Suppressor macrophage (primary cell): ENCODE measurements around the gene ANKRD18B.
"Not testable (repeated sequence)": the region's sequence is repeated elsewhere in the genome, so short reads cannot be mapped to it uniquely, and the experiment has no call there.

Experiments
- DNase-seq, 4 experiments: peaks; one replicate each; pipeline ENCODE4 v3.0.0-alpha.2; 2020 to 2022

The ANKRD18B gene

DNA sequence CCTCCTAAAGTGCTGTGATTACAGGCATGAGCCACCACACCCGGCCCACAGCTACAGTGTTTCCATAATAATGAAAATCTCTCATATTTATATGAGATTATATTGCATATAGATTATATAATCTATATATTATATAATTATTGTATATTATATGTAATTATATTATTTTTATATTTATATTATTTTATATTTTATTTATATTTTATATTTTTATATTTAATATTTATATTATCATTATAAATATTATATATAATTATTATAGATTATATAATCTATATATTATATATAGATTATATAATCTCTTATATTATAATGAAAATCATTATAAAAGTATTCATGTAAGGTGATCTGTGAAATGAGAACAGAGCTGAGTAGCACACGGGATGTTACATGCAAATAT lies 11.5 kb downstream of the ANKRD18B start:
- DNase-seq: no peak

- DNase-seq: not testable (repeated sequence)
Measured at GRCh38 chr9:33543463-33543862, 19.4 kb downstream of the ANKRD18B start.

- not testable (repeated sequence) for DNase-seq
Measured at GRCh38 chr9:33545715-33546114, 21.7 kb downstream of the ANKRD18B start.

DNA sequence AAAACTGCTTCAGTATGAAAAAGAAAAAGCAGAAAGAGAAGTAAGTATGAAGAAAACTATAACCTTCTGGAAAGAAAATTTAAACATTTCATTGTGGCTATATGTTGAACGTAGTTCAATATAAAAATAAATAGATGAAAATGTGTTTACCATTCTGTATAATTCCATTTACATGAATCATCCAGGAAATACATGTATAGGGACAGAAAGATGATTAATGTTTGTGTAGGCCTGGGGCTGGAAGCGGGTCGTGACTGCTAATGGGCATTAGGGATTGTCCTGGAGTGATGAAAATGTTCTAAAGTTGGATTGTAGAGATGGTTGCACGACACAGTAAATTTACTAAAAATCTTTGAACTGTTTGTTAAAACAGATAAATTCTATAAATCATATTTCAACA lies 24.8 kb downstream of the ANKRD18B start:
- DNase-seq: not testable (repeated sequence)

DNA sequence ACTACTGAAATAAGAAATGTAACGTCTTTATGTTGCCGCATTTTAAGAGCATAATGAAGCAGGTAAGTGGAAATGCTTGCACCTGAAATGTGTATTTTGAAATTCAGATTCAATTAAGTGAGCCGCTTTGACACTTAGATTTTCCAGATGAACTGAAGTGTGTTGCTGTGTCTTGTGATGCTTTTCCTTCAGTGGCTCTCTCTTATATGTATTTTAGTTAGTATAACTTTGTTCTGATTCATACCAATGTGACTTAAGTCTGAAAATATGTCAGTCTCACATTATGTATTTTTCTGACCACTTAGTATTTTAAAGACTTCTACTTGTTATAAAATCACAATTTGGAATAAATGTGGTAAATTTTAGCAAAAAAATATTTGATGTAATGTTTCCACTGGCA lies 25.4 kb downstream of the ANKRD18B start:
- not testable (repeated sequence) for DNase-seq

- DNase-seq: not testable (repeated sequence)
Measured at GRCh38 chr9:33551183-33551582, 27.1 kb downstream of the ANKRD18B start.

- DNase-seq: not testable (repeated sequence)
Measured at GRCh38 chr9:33552315-33552725, 28.3 kb downstream of the ANKRD18B start.

DNA sequence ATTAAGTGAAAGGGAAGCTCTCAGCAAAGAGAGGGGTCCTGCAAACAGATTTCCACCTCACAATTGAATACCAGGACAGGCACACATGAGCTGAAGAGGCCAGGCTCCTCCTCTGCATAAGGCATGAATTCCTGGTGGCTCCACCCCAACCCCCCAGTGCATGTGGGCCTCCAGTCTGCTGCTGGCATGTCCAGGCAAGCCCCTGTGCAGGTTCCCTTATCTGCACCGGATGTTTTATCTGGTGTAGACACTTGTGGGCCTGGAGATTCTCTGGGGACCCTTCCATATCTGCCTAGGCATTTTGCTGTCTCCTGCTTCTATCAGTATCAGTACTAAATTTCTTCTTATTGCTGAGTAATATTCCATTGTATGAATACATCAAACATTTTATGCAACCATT lies 36.2 kb downstream of the ANKRD18B start:
- DNase-seq: not testable (repeated sequence)

GRCh38 chr9:33562196-33562595 lies 38.1 kb downstream of the ANKRD18B start:
- peak in 1 of 4 experiments; percentile 1 for DNase-seq

GRCh38 chr9:33567776-33568175 lies 43.7 kb downstream of the ANKRD18B start:
- DNase-seq: not testable (repeated sequence)

- DNase-seq: not testable (repeated sequence)
Measured at GRCh38 chr9:33577786-33578185, 53.7 kb downstream of the ANKRD18B start.

DNA sequence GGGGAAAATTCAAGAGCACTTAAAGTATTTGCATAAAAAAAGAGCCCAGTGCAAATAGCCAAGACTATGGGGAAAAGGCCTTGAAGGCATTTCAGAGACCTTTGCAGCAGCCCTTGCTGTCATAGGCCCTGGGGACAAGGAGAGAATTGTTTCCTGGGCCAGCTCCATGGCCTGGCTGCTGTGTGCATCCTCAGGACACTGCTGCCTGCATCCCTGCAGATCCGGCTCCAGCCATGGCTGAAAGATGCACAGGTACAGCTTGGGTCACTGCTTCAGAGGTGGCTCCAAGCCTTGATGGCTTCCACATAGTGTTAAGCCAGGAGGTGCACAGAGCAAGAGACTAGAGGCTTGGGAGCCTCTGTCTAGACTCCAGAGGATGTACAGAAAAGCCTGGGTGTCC lies 55.9 kb downstream of the ANKRD18B start:
- DNase-seq: not testable (repeated sequence)

GRCh38 chr9:33582686-33583085 lies 58.6 kb downstream of the ANKRD18B start:
- peak in 3 of 4 experiments; percentile 6 to 31 (median 18) for DNase-seq

DNA sequence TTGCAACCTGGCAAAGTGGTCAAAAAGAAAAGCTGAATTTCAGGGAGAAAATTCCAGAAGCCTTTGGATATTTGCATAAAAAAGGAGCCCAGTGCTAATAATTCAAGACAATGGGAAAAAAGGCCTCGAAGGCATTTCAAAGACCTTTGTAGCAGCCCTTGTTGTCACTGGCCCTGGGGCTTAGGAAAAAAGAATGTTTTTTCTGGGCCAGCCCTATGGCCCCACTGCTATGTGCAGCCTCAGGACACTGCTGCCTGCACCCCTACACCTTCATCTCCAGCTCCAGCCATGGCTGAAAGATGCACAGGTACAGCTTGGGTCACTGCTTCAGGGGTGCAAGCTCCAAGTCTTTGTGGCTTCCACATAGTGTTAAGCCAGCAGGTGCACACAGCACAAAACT lies 62.1 kb downstream of the ANKRD18B start:
- not testable (repeated sequence) for DNase-seq

GRCh38 chr9:33587799-33588198 lies 63.7 kb downstream of the ANKRD18B start:
- DNase-seq: not testable (repeated sequence)

DNA sequence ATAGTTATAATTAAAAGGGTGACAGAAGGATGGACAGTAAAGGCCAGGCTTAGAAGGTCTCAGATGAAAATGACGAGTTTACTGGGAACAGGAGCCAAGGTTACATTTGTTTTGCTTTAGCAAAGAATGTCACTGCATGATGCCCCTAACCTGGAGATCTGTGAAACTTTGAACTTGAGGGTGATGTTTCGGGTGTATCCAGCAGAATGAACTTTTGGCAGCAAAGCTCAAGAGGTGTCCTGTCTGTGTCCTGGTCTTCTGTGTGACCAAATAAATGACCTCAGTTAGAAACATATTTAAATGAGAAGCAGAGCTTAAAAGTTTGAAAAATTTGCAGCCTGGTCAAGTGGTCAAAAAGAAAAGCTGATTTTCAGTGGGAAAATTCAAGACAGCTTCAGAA lies 64.8 kb downstream of the ANKRD18B start:
- DNase-seq: not testable (repeated sequence)

DNA sequence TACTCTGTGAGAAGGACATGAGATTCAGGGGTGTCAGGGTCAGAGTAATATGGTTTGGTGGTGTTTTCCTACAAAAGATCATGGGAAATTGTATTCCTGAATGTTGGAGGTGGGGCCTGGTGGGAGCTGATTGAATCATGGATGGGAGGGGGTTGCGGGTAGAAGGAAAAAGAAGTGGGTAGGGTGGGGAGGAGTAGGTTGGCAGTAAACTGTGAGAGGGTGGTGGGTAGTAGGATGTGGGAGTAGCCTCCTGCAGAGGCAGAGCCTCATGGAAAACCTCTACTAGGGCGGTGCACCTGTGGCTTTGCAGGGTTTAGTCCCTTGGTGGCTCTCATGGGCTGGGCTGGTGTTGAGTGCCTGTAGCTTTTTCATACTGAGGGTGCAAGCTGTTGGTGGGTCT lies 66.8 kb downstream of the ANKRD18B start:
- DNase-seq: not testable (repeated sequence)

DNA sequence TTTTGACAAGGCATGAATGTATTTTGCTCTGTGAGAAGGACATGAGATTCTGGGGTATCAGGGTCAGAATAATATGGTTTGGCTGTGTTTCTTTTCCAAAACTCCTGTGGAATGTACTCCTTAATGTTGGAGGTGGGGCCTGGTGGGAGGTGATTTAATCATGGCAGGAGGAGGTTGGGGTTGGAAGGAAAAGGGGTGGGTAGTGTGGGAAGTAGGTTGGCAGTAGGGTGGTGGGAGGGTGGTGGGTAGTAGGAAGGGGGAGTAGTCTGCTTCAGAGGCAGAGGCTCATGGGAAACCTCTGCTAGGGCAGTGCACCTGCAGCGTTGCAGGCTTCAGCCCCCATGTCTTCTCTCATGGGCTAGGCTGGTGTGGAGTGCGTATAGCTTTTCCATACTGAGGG lies 72.9 kb downstream of the ANKRD18B start:
- DNase-seq: not testable (repeated sequence)

- peak in 2 of 4 experiments; percentile 31 to 35 for DNase-seq
Measured at GRCh38 chr9:33597386-33597785, 73.3 kb downstream of the ANKRD18B start.

GRCh38 chr9:33598796-33599379 lies 74.8 kb downstream of the ANKRD18B start:
- not testable (repeated sequence) for DNase-seq

GRCh38 chr9:33600911-33601310 lies 76.9 kb downstream of the ANKRD18B start:
- DNase-seq: not testable (repeated sequence)

DNA sequence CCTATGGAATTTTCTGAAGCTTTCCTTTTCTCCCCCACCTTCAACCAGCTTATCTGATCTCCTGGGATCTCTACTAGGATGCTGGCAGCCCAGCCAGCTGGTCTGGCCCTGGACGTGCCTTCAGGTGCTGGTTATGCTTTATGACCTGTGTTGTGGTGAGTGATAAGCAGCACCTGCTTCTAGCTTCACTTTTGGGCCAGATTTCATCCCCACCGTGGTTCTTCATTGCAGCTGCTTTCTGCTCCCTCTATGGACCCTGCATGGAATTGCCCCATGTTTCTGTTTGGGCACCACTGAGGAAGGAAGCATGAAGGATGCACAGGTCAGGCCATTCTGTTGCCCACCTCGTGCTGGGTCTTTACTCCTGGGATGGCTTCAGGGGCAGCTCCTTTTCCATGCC lies 80.2 kb downstream of the ANKRD18B start:
- DNase-seq: not testable (repeated sequence)

- DNase-seq: not testable (repeated sequence)
Measured at GRCh38 chr9:33604936-33605335, 80.9 kb downstream of the ANKRD18B start.

- no peak for DNase-seq
Measured at GRCh38 chr9:33611358-33611757, 87.3 kb downstream of the ANKRD18B start.

DNA sequence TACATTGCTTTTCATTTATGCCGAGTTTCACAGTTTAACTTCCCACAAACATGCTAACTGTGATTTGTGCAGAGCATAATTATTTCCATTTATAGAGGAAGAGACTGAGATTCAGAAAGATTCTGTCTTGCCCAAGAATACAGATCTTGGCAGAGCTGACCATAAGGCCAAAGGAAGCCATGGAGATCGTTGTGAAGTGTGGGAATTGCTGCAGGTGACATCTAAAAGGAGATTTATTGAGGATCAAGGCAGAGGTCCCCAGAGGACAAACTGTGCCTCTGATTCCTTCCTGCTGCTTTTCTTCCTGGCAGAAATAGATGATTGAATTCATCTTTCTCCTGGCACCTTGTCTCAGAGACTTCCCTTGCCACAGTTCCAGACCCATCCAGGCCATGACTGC lies 88.4 kb downstream of the ANKRD18B start:
- not testable (repeated sequence) for DNase-seq
